HG03432 (cell line): ENCODE measurements around the gene DTWD2.

ENCODE experiments used
- ATAC-seq: cut with Tn5 transposase; IDR thresholded peaks from one replicate; pipeline ENCODE4 v1.9.1; 2021; ENCODE audit warnings: mild to moderate bottlenecking, moderate library complexity; ENCODE audit not compliant: unreplicated experiment

The DTWD2 gene

GRCh38 chr5:118789366-118789765, 199.0 kb downstream of the DTWD2 start:
- ATAC-seq: no peak

DNA sequence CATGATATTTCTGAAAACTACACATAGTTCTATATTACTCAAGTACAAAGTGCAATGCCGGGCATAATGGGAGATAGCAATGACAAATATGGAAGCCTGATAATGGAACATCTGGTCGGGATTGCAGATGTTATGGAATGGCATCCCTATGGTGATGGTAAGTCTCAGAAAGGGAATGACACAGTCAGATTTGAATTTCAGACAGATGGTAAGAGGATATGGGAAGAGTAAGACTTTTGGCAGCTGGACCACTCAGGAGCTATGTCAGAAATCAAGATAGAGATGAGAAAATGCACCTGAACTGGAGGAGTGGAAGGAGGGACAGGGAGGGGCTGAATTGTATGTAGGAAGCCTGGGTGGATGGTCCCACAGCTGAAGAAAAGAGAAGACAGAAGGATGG, 200.0 kb downstream of the DTWD2 start:
- no peak for ATAC-seq
